D721Med (cell line): ENCODE measurements around the gene FAM135A.
"Not testable (repeated sequence)": the region's sequence is repeated elsewhere in the genome, so short reads cannot be mapped to it uniquely, and the experiment has no call there.

Source experiments
- DNase-seq: peaks from one replicate; pipeline ENCODE4 v3.0.0; 2011; ENCODE audit warnings: low spot score; ENCODE audit not compliant: insufficient read length
- FAIRE-seq: peaks from 2 replicates; lab custom pipeline; 2011; peaks lifted over from hg19 to GRCh38; lab: Jason Lieb, UNC
- TF ChIP-seq, protein P1 (sequence below): IDR thresholded peaks from 2 replicates; pipeline ENCODE4 v1.5.1; 2012; ENCODE audit warnings: mild to moderate bottlenecking, control low read depth; ENCODE audit not compliant: insufficient read depth; ENCODE audit errors: missing control alignments

Gene FAM135A

DNA sequence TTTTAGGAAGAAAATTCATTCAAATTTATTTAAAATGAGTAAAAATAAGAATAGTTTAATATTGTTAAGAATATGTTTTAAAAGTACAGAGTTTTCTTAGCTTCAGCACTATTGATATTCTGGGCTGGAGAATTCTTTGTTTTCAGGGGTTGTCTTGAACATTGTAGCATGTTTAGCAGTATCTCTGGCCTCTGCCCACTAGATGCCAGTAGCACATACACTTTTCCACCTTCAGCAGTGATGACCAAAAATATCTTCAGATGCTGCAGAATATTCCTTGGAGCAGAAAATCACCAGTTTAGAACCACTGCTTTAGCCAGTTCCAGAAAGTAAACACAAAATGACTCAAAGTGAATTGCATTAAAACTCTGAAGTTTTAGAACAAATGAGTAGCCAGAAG, 134.0 kb downstream of the FAM135A start:
- FAIRE-seq = no peak

DNA sequence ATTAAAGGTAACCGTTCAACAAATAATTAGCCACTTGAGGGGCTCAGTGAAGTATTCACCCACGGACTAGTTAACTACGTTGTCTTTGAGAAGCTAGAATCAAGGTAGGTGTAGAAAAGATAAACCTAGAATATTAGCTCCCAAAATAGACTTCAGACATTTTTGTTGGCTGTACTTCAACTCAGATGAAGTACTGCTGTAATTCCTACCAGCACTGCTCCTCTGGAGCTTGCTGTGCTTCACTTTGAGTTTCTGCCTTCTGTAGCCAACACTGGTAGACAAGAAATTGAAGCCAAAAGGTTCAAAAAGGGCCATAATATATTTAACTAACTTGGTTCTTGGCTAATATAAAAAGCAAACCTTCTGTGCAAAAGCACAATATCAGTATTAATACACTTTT, 134.6 kb downstream of the FAM135A start:
- TF ChIP-seq, protein P1, sequence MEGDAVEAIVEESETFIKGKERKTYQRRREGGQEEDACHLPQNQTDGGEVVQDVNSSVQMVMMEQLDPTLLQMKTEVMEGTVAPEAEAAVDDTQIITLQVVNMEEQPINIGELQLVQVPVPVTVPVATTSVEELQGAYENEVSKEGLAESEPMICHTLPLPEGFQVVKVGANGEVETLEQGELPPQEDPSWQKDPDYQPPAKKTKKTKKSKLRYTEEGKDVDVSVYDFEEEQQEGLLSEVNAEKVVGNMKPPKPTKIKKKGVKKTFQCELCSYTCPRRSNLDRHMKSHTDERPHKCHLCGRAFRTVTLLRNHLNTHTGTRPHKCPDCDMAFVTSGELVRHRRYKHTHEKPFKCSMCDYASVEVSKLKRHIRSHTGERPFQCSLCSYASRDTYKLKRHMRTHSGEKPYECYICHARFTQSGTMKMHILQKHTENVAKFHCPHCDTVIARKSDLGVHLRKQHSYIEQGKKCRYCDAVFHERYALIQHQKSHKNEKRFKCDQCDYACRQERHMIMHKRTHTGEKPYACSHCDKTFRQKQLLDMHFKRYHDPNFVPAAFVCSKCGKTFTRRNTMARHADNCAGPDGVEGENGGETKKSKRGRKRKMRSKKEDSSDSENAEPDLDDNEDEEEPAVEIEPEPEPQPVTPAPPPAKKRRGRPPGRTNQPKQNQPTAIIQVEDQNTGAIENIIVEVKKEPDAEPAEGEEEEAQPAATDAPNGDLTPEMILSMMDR = no peak
- FAIRE-seq = no peak
- DNase-seq = no peak

More for the DNA sequence above, 134.0 kb downstream of the FAM135A start:
- DNase-seq = no peak
- TF ChIP-seq, protein P1 = peak; percentile 52

DNA sequence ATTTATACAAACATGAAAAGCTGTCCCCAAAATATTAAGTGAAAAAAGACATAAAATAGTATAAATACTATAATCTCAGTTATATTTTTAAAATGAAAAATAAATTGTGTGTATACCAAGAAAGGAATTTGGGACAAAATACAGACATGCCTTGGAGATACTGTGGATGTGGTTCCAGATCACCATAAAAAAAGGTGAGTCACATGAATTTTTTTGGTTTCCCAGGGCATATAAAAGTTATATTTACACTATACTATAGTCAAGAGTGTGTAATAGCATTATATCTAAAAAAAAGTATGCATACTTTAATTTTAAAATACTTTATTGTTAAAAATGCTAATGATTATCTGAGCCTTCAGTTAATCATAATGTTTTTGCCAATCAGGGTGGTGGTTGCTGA, 136.0 kb downstream of the FAM135A start:
- DNase-seq (no peak), FAIRE-seq (no peak)
- TF ChIP-seq, protein P1 = no peak

DNA sequence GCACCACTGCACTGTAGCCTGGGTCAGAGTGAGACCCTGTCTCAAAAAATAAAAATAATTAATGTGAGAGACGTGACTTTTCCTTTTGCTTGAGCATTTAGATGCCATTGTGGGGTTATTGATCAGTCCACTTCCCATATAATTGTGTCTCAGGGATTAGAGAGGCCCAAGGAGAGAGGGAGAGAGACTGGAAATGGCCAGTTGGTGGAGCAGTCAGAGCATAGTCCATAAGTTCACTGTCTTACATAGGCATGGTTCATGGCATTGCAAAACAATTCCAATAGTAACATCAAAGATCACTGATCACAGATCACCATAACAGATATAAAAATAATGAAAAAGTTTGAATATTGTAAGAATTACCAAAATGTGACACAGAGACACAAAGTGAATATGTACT, 138.3 kb downstream of the FAM135A start:
- no peak for DNase-seq
- TF ChIP-seq, protein P1 = no peak
- FAIRE-seq = no peak

DNA sequence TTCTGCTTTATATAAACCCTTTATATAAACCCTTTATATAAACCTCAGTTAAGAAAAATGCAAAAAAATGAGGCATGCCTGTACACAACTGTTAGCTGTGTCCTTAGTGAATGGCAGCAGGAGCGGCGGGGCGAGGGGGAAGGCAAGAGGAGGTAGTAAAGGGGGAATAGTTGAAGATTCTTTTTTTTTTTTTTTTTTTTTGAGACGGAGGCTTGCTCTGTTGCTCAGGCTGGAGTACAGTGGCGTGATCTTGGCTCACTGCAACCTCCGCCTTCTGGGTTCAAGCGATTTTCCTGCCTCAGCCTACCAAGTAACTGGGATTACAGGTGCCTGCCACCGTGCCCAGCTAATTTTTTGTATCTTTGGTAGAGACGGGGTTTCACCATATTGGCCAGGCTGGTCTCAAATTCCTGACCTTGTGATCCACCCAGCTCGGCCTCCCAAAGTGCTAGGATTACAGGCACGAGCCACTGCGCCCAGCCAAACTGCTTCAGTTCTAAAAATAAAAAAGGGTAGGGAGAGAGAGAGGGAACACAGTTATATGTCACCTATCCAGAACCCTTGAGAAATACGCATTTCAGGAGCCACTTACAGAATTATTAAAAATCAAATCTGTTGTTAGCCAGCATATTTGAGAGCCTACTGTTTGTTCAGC, 139.1 kb downstream of the FAM135A start:
- DNase-seq, FAIRE-seq: not testable (repeated sequence)

DNA sequence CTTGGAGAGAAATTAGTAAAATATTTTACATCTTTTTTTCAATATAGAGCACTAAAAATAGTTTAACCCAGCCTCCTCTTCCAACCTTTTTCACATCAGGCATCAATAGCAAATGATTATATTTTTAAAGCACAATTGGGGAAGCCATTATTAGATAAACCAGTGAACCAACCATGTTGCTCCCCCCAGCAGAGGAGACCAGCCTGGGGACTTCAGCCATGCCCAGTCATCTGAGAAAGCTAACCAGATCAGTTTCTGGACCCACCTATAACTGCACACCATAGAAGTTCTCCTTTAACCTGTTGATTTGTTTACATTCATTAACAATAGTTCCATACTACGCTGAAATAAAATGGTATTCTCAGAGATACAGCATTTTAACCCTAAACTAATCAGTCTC, 139.7 kb downstream of the FAM135A start:
- DNase-seq (no peak), FAIRE-seq (no peak)
- TF ChIP-seq, protein P1 = no peak

DNA sequence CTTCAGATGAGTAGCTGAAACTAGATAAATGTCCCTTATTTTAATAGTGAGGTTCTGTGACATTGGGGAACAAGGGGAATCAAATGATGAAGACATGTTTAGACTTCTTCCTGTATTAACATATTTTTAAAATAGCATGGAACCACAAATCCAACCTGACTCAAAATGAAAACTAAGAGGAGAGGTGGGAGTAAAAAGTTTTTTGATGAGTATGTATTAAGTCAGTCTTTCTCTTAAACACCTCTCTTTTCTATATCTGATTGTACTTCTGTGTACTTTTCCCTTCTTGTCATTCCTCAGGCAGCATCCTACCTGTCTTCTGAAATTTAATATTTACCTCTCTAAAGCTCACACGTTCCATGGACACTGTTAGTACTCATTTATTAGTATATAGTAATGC, 144.7 kb downstream of the FAM135A start:
- no peak for FAIRE-seq
- DNase-seq = no peak
- TF ChIP-seq, protein P1 = no peak

DNA sequence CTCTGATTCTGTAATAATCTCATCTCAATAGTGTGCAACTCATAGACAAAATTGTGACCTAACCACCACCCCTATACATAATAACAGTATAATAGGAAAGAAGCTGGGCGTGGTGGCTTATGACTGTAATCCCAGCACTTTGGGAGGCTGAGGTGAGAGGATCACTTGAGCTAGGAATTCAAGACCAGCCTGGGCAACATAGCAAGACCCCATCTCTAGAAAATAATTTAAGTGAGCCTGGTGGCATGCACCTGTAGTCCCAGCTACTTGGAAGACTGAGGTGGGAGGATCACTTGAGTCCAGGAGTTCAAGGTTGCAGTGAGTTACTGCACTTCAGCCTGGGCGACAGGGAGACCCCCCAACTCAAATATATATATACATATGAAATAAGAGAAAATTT, 149.1 kb downstream of the FAM135A start:
- FAIRE-seq, DNase-seq: not testable (repeated sequence)
